Activated CD4-positive, alpha-beta T cell treated with anti-CD3 and anti-CD28 coated beads, Interleukin-2, amount 50 U/mL, for 4 hours (primary cell): ENCODE results near the gene RNASEH2A.

ENCODE experiments used
- DNase-seq, 2 experiments: peaks; one replicate each; pipeline ENCODE4 v3.0.0-alpha.2; 2020

The RNASEH2A gene

DNA sequence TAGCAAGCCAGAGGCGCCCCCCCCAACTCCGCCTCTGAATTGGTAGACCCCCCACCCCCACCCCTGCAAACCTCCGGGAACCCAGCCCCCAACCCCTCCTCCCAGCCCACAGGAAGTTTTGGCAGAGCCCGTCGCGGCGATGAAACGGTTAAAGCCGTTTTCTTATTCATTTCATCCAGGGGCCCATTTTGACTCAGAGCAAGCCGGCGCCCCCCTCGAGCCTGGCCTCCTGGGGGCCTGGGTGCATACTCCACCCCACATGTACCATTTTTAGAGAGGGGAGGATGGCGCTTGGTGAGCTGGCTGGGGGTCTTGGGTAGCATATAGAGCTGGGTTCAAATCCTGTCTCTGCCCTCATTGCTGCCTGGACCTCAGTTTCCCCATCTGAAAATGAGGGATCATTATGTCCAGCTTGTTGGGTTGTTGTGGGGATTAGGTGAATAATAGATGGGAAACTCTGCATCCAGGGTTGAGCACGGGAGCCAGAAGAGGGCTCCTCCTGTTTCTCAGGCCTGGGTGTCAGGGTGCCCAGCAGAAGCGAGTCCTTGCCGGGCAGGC lies 23.0 kb upstream of the RNASEH2A start:
- DNase-seq: no peak

DNA sequence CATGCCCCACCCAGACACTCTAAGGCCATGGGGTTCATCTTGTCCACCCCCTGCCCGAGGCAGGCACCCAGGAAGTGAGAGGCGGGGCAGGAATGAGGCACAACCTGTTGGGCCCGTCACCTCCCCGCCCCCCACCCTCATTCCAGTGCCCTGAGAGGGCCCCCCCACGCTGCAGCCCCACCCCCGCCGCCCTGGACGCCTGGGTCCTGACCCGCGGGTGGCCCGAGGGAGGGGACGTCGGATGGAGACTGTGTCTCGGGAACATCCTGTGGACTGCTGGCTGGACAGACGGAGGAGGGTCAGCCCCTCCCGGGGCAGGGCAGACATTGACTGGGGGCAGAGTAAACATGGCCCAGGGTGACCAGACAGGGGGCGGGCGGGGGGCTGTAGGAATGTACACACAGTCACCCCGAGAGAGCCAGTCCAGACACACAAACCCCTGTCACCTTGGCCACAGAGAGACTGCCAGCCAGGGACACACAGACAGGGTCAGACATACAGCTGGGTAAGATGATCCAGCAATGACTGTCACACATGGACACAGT lies 22.5 kb upstream of the RNASEH2A start:
- no peak for DNase-seq

DNA sequence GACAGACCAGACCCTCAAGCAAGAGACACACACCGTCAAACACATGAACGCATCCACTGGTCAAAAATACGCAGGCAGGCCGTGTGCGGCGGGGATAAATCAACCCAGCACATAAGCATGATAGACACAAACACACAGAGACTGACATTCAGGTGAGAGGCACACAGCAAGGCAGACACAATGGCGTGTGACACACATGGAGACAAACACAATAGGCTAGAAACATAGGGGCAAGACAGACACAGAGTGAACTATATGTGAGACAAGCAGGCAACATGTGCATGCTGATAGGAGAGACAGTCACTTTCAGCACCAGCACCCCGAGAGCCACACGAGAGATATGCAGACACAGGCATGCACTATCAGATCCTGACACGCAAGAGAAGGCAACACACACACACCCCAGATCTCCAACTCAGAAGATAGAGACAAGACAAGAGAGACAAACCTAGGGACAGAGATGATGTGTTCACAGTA lies 22.0 kb upstream of the RNASEH2A start:
- DNase-seq: no peak

DNA sequence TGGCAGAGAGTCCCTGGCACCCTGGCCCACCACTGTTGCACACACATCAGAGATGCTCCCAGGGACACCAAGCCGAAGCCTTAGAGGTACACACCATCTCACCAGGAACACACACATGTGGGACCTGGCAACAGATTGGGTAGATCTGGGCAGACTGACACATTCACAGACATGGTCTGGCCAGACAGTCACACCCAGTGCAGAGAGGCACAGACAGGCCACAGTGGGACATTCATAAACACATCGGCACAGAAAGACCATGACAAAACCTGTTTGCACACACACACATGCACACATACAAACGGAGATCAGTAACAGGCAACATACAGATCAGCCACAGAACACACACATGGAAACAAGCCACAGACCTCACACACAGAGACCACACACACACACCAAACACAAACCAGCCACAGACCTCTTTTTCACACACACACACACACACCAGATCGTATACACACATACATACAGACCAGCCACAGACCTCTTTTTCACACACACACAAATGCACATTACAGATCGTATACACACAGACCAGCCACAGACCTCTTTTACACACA lies 21.4 kb upstream of the RNASEH2A start:
- DNase-seq: no peak

DNA sequence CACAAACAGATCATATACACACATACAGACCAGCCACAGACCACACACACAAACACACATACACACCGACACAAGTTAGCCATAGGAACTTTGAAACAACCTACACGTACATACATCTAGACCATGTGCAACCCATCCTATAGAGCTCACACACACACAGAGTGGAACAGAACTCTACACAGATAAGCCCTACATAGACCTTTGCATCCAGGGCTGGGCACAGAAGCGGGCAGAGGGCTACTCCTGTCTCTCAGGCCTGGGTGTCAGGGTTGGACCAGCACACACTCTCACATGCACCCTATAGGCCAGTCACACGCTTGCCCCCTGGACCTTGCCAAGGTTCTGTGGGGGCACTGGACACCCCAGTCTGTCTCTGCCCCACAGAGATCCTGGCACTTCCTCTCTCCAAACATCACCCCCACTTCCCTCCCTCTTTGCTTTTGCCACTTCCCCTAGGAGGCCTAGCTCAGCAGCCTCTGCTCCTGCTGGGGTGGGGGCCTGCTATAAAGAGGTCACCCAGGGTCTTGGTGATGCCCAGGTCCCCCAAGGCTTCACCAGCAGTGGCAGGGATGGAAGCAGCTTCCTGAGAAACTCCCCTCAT lies 20.9 kb upstream of the RNASEH2A start:
- no peak for DNase-seq

DNA sequence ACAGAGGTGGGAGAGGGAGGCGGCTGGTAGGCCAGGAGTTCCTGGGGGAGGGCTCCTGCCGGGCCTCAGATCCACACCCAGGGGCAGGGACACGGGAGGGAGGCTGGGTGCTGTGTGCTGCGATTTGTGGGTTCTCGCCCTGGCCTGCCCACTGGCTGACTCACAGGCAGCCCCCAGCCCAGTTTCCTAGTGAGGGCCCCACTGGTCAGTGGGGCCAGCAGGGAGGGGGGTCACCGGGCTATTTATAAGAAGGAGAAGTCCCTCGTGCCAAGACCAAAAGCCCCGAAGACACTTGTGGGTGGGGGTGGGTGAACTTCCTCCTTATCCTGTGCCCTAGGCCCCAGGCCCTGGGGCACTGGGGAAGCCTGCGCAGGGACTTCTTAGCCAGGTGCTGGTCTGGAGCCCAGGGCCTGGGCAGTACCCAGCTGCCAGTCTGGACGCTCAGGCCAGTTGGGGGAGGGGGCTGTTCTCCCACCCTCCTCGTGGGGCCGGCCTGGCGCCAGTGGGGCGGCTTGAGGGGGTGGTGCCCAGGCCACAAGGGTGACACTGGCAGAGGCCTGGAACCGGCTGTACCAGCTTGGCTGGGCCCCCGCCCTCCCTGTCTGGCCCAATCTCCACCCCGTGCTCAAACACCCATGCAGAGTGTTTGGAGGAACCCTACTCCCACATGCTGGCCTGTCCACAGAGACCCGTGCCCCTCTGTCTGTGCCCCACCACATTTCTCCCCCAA lies 20.1 kb upstream of the RNASEH2A start:
- no peak for DNase-seq

DNA sequence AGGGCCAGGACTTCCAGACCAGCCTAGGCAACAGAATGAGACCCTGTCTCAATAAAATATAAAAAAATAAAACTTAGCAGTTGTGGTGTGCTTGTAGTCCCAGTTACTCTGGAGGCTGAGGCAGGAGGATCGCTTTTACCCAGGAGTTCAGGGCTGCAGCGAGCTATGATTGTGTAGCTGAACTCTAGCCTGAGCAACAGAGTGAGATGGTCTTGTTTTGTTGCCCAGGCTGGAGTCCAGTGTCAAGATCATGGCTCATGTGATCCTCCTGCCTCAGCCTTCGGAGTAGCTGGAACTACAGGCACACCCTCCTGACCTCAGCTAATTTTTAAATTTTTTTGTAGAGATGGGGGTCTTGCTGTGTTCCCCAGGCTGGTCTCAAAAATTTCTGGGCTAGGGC lies 19.4 kb upstream of the RNASEH2A start:
- DNase-seq: no peak

GRCh38 chr19:12787458-12787857 lies 18.9 kb upstream of the RNASEH2A start:
- DNase-seq: no peak

- no peak for DNase-seq
These were observed 18.2 kb upstream of the RNASEH2A start for GRCh38 chr19:12788042-12788681.

GRCh38 chr19:12788682-12789097 lies 17.7 kb upstream of the RNASEH2A start:
- no peak for DNase-seq

DNA sequence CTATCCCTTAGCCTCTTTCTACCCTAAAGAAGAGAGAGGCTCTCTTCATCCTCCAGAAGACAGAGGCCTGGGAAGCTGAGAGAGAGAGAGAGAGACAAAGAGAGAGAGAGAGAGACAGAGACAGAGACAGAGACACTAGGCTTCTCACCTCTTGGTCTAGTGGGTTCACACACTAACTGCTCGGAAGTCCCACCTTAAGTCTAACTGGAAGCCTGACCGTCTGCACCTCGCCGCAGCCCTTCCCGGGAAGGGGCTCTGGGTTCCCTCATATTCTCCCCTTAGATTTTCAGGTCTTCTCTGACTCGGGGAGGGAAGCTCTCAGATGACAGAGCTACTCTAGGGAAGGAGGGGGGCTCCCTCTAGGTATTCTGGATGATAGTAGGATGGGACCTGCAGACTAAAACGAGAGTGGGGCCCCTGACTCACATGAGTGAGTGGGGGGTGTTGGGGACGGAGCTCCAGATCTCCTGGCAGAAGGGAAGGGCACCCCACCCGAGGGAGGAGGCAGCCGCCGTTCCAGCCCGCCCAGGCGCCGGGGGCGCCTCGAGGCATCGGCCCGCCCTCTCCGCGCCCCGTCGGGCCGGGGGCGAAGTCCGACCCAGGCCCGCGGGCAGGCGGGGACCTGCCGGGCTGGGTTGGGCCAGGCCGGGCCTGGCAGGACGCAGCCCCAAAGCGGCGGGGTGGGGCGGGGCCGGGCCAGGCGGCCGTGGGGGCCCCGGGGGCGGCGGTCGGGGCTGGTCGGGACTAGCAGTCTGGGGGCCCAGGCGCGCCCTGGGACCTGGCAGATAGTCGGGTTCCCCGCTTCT lies 17.1 kb upstream of the RNASEH2A start:
- DNase-seq: no peak

DNA sequence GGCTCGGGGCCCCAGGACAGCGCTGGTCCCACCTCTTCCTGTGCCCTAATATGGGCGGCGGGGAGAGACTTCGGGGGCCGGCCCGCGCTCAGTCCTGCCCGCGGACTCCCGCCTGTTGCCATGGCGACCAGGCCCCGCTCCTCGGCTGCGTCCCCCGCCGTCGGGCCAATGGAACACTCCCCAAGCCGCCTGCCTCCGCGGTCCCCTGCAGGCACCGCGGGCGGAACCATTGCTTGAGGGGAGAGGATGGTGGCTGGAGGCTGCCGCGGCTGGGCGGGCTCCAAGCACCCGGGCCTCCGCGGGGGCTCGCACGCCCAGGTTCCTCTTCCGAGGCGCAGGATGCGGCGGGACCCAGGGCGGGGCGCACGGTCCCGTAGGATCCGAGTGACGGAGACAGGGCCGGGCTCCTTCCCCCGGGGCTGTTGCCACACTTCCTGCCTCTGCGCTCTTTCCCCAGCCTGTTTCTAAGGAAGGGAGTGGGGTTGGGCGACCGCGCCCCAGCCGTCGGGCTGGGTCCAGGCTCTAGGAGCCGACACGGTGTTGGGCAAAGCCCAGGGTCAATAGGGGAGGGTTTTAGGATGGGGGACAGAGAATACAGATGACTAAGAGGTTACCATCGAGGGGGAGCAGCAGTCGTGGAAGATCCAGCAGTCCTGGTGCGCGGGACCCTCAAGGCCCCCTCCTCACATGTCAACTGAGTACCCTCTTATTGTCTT lies 16.3 kb upstream of the RNASEH2A start:
- DNase-seq: peak; percentile 69 to 77

DNA sequence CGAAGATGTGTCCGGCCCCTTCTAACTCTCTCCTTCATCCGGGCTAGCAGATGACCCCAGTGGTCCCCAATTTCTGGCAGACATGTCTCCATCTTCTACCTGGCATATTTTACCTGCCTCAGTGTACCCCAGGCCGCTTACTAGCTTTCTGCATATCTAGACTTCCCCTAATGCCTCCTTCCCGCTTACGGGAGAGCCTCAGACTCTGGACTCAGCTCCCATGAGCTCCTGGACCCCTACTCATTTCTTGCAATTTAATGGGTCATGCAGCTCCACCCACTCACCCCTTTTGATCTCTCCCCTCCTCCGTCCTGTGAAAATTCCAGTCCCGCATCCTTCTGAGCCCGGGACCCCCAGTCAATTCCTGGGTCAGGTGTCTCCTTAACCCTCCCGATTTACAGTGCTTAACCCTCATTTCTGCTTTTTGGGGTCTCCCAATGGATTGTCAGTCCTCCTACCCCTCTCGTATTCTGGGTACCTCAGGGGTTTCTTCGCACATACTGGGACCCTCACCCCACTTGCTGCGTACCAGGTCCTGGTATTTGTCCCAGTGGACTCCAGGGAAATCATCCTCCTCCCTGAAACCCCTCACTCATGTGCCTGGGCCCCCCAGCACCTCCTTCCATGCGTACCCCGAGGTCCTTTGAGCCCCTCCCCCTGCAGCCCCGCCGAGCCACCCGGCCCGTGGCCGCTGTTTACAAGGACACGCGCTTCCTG lies 15.6 kb upstream of the RNASEH2A start:
- DNase-seq: no peak

DNA sequence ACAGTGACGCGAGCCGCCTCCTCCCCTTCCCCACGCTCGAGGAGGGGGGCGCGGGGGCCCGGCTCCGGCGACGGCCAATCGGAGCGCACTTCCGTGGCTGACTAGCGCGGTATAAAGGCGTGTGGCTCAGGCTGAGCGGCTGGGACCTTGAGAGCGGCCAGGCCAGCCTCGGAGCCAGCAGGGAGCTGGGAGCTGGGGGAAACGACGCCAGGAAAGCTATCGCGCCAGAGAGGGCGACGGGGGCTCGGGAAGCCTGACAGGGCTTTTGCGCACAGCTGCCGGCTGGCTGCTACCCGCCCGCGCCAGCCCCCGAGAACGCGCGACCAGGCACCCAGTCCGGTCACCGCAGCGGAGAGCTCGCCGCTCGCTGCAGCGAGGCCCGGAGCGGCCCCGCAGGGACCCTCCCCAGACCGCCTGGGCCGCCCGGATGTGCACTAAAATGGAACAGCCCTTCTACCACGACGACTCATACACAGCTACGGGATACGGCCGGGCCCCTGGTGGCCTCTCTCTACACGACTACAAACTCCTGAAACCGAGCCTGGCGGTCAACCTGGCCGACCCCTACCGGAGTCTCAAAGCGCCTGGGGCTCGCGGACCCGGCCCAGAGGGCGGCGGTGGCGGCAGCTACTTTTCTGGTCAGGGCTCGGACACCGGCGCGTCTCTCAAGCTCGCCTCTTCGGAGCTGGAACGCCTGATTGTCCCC lies 14.9 kb upstream of the RNASEH2A start, which contains the start of gene JUNB:
Gene JUNB, plus strand, starts transcription at position 142 of the 706 bp plus-strand sequence. Its CDS starts 286 bp downstream, at position 428.
- DNase-seq: peak; percentile 97

DNA sequence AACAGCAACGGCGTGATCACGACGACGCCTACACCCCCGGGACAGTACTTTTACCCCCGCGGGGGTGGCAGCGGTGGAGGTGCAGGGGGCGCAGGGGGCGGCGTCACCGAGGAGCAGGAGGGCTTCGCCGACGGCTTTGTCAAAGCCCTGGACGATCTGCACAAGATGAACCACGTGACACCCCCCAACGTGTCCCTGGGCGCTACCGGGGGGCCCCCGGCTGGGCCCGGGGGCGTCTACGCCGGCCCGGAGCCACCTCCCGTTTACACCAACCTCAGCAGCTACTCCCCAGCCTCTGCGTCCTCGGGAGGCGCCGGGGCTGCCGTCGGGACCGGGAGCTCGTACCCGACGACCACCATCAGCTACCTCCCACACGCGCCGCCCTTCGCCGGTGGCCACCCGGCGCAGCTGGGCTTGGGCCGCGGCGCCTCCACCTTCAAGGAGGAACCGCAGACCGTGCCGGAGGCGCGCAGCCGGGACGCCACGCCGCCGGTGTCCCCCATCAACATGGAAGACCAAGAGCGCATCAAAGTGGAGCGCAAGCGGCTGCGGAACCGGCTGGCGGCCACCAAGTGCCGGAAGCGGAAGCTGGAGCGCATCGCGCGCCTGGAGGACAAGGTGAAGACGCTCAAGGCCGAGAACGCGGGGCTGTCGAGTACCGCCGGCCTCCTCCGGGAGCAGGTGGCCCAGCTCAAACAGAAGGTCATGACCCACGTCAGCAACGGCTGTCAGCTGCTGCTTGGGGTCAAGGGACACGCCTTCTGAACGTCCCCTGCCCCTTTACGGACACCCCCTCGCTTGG lies 14.1 kb upstream of the RNASEH2A start:
- DNase-seq: peak; percentile 61 to 72

DNA sequence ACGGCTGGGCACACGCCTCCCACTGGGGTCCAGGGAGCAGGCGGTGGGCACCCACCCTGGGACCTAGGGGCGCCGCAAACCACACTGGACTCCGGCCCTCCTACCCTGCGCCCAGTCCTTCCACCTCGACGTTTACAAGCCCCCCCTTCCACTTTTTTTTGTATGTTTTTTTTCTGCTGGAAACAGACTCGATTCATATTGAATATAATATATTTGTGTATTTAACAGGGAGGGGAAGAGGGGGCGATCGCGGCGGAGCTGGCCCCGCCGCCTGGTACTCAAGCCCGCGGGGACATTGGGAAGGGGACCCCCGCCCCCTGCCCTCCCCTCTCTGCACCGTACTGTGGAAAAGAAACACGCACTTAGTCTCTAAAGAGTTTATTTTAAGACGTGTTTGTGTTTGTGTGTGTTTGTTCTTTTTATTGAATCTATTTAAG lies 13.5 kb upstream of the RNASEH2A start:
- no peak for DNase-seq

- peak; percentile 92 to 95 for DNase-seq
These were observed 12.8 kb upstream of the RNASEH2A start for GRCh38 chr19:12793290-12794195.
